K562 (cell line): Measurements from ENCODE around the gene CTBP2. TPM values are rescaled to one million over a fixed set of nuclear protein-coding genes. Genes with fewer than 3 reads are reported as not detected.

Source experiments
- CBX5 ChIP-seq: IDR thresholded peaks from 2 replicates; pipeline ENCODE4 v1.6.1; 2014; ENCODE audit warnings: low read depth, borderline replicate concordance
- DIDO1 ChIP-seq: fragments of 450-650 bp; IDR thresholded peaks from 2 replicates; pipeline ENCODE4 v1.6.1; 2016; ENCODE audit warnings: low read depth, missing biosample characterization, missing genetic modification characterization
- ETV6 ChIP-seq, 3 experiments: fragments of 150-350 bp in 1 of 3; sonication (generic) in 1 of 3; formaldehyde crosslinking in 1 of 3; IDR thresholded peaks; 2 replicates each; pipeline versions ENCODE4 v1.6.1 to v1.8.0; 2014 to 2022; ENCODE audit warnings: borderline replicate concordance in 2 of 3, low read depth in 2 of 3, antibody characterized with exemption in 1 of 3, low read length in 1 of 3, mild to moderate bottlenecking in 1 of 3, missing genetic modification reagents in 1 of 3
- FOXJ3 ChIP-seq: sonication (generic); formaldehyde crosslinking; IDR thresholded peaks from 2 replicates; pipeline ENCODE4 v1.4.0; 2020; ENCODE audit warnings: mild to moderate bottlenecking, missing genetic modification reagents
- IFI16 ChIP-seq: fragments of 250-450 bp; sonication (Bioruptor Pico); IDR thresholded peaks from 2 replicates; pipeline ENCODE4 v2.1.2; 2022; ENCODE audit warnings: mild to moderate bottlenecking, inconsistent platforms
- L3MBTL2 ChIP-seq: fragments of 450-650 bp; IDR thresholded peaks from 2 replicates; pipeline ENCODE4 v1.6.1; 2016; ENCODE audit warnings: mild to moderate bottlenecking, moderate library complexity
- SNRNP70 ChIP-seq: fragments of 200-400 bp; formaldehyde crosslinking; optimal IDR thresholded peaks from 2 replicates; pipeline ENCODE3; 2017; ENCODE audit warnings: low read depth, low read length
- ZNF644 ChIP-seq: fragments of 200-800 bp; sonication (Bioruptor generic); IDR thresholded peaks from 2 replicates; pipeline ENCODE4 v1.6.1; 2016; ENCODE audit warnings: low read depth, missing genetic modification characterization, missing compliant biosample characterization
- polyA plus RNA-seq, 8 experiments: library from polyadenylated mRNA; depleted of rRNA in 4 of 8; stranded (reverse) in 5 of 8; unstranded in 3 of 8; fragments of >200 nt; fragmentation: Nextera tagmentation in 2 of 8; fragmentation: Illumina TruSeq in 1 of 8; extraction: Ambion mirVana in 2 of 8; extraction: Trizol in 1 of 8; gene quantifications; 2 replicates each; pipeline versions ENCODE4 v1.2.1 to v1.2.3, GENCODE V29; 2011 to 2014; ENCODE audit warnings: inconsistent platforms in 1 of 8, missing spikeins in 1 of 8
- total RNA-seq, 7 experiments: library from RNA; depleted of rRNA in 6 of 7; stranded (reverse); fragments of >200 nt in 6 of 7; fragmentation: Illumina TruSeq in 2 of 7; extraction: Trizol in 2 of 7; gene quantifications; 2 replicates each; pipeline versions ENCODE4 v1.2.1 to v1.2.3, GENCODE V29; 2011 to 2021; ENCODE audit warnings: low replicate concordance in 1 of 7
- TF ChIP-seq, protein P1 (sequence below): sonication (generic); formaldehyde crosslinking; IDR thresholded peaks from 2 replicates; pipeline ENCODE4 v1.8.1; 2023; ENCODE audit warnings: mild to moderate bottlenecking, missing genetic modification reagents

CTBP2 gene
- total and polyA plus RNA-seq, 9 of the 15 experiments (the other 6 are each of a cell fraction or from before 2014, with no cell fraction given): 1.3 to 8.8 (median 5.1) TPM

GRCh38 chr10:125000366-125001312, 159.7 kb downstream of the CTBP2 start (continued):
- no peak for TF ChIP-seq FOXJ3 (CRISPR knock-in tag)
- no peak for TF ChIP-seq DIDO1 (tag)
- no peak for TF ChIP-seq CBX5
- TF ChIP-seq ETV6 (IDR thresholded peaks at IDR 0.05; ENCODE audit: borderline replicate concordance in 1 of 2, low read depth in 2 of 2, low read length in 1 of 2): no peak
- TF ChIP-seq ETV6 (CRISPR knock-in tag; IDR thresholded peaks at IDR 0.05; ENCODE audit: borderline replicate concordance): no peak
- TF ChIP-seq IFI16: no peak
- TF ChIP-seq L3MBTL2: no peak
- no peak for TF ChIP-seq ZNF644 (tag)
- TF ChIP-seq SNRNP70: no peak
- TF ChIP-seq, protein P1, sequence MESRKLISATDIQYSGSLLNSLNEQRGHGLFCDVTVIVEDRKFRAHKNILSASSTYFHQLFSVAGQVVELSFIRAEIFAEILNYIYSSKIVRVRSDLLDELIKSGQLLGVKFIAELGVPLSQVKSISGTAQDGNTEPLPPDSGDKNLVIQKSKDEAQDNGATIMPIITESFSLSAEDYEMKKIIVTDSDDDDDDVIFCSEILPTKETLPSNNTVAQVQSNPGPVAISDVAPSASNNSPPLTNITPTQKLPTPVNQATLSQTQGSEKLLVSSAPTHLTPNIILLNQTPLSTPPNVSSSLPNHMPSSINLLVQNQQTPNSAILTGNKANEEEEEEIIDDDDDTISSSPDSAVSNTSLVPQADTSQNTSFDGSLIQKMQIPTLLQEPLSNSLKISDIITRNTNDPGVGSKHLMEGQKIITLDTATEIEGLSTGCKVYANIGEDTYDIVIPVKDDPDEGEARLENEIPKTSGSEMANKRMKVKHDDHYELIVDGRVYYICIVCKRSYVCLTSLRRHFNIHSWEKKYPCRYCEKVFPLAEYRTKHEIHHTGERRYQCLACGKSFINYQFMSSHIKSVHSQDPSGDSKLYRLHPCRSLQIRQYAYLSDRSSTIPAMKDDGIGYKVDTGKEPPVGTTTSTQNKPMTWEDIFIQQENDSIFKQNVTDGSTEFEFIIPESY (CRISPR knock-in tag): no peak
